Psoas muscle (tissue), 8 donors: ENCODE data around the gene UBL7. TPM values are rescaled to one million over a fixed set of nuclear protein-coding genes. Genes with fewer than 3 reads are reported as not detected.

ENCODE experiments used
- ATAC-seq, 4 donors: fragments of 200-7000 bp; cut with Tn5 transposase; one replicate each; pipeline ENCODE4 v1.9.1; 2020; ENCODE audit warnings: moderate library complexity in 3 of 4, mild to moderate bottlenecking in 2 of 4
- DNase-seq, 2 donors: peaks; one replicate each; pipeline ENCODE4 v3.0.0-alpha.2; 2020
- H3K27ac ChIP-seq: fragments of 200-600 bp; one replicate; pipeline ENCODE4 v1.8.0; 2022
- H3K27me3 ChIP-seq, 3 donors: fragments of 200-600 bp in 1 of 3; one replicate each; pipeline versions ENCODE4 v1.6.1 to v1.8.0; 2013 to 2022; ENCODE audit warnings: low read length in 2 of 3, mild to moderate bottlenecking in 2 of 3, moderate library complexity in 1 of 3; ENCODE audit not compliant: insufficient read depth in 3 of 3
- H3K36me3 ChIP-seq, 2 donors: fragments of 200-600 bp in 1 of 2; one replicate each; pipeline versions ENCODE4 v1.6.1 to v1.8.0; 2013 to 2022; ENCODE audit warnings: low read depth in 1 of 2, mild to moderate bottlenecking in 1 of 2, moderate library complexity in 1 of 2; ENCODE audit not compliant: insufficient read depth in 1 of 2
- H3K4me1 ChIP-seq: fragments of 200-600 bp; one replicate; pipeline ENCODE4 v1.8.0; 2022
- H3K4me3 ChIP-seq: fragments of 200-600 bp; one replicate; pipeline ENCODE4 v1.8.0; 2022; ENCODE audit warnings: mild to moderate bottlenecking
- H3K9me3 ChIP-seq: fragments of 200-600 bp; one replicate; pipeline ENCODE4 v1.8.0; 2022
- WGBS, 3 donors: extraction: QIAGEN DNeasy Blood & Tissue Kit; methylation state at CpG; one replicate each; pipeline versions ENCODE4 v1.1.6 to v1.1.7; 2013; 5-methylcytosine and 5-hydroxymethylcytosine counted together
- intact Hi-C, 2 donors: fragments of 100-400 bp; cut with DNase I; formaldehyde crosslinking; loops; one replicate each; pipeline versions ENCODE4 v1.11.0 to v1.14.2; 2022
- polyA plus RNA-seq, 3 donors: library from polyadenylated mRNA; stranded (reverse); fragments of 200-250 nt; gene quantifications; one replicate each; pipeline ENCODE4 v1.2.3, GENCODE V29; 2013
- total RNA-seq, 4 donors: library from RNA; stranded (reverse); fragmentation: NEBNext Ultra II Directional in 2 of 4; extraction: Animal tissue kit (Norgen Biotek cat#: 25700) in 2 of 4; gene quantifications; one replicate each; pipeline versions ENCODE4 v1.2.1 to v1.2.4, GENCODE V29; 2021 to 2023
- TF ChIP-seq, protein P1 (sequence below): fragments of 200-600 bp; IDR thresholded peaks from one replicate; pipeline ENCODE4 v1.8.0; 2022; ENCODE audit warnings: antibody characterized with exemption
- donor health status: healthy with polysubstance abuse.
- donor health status: DM: no; HTN: no; CAD: no; lungs with moderate emphysema.
- donor health status: Bipolar disorder and iron deficiency.
- donor health status: healthy.
- donor health status: DM: yes; HTN: yes; CAD: no.
- donor health status: DM: no; HTN: no; CAD: no.
- donor health status: DM: no; HTN: no; CAD: no.
- donor health status: DM: yes; HTN: yes; CAD: no.

Gene UBL7
- total and polyA plus RNA-seq, 7 donors: 45.5 to 91.7 (median 61.3) TPM

DNA sequence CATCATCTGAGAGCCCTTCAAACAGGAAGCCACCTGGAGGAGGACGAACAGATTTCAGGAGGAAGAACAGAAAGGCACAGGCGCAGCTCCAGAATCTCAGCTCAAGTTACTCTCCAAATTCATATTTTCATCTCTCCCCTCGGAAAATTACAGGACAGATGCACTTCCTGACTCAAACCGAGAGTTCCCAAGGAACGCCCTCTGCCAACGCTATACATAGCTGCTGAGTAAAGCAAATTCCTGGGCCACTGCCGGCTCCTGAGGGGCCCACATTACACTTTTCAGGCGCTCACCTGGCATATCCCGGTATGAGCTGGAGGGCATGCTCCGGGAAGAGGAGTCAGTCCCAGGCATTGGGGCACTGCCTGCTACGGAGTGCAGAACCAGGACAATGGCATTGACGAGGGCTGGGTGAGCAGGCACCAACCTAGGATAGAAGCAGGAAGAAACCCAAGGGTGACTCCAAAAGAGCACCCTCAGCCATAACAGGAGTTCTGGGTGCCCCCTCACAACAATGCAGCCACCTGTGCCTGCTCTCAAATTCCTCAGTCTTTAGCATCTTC, 11.2 kb downstream of the UBL7 start:
- no peak overlapping the region for H3K27ac ChIP-seq

DNA sequence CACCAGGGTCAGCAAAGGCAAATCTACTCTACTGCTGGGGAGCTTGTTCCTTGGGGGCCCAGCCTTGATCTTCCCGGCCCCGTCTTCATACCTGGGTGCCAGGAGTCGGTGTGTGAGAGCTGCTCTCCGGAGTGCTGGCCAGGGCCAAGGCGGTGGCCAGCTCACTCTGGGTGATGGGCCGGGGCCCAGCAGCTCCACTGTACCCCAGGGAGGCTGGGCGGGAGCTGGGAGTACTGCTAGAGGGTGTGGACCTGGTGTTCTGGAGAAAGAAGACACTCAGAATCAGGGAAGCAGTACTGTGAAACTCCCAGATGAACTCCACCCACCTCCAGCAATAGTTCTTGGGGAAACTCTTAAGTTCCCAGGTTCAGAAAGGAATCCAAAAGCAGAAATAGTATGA, 11.9 kb downstream of the UBL7 start:
- Histone ChIP-seq H3K36me3 (peaks cover 17 to 99% of the 10 kb centered on the region in 2 donors), H3K4me3 (no peak overlapping the region), H3K27me3 (no peaks in the 10 kb centered on the region), H3K4me1 (no peaks in the 10 kb centered on the region), H3K9me3 (no peaks in the 10 kb centered on the region), H3K27ac (no peak overlapping the region)
- TF ChIP-seq, protein P1, sequence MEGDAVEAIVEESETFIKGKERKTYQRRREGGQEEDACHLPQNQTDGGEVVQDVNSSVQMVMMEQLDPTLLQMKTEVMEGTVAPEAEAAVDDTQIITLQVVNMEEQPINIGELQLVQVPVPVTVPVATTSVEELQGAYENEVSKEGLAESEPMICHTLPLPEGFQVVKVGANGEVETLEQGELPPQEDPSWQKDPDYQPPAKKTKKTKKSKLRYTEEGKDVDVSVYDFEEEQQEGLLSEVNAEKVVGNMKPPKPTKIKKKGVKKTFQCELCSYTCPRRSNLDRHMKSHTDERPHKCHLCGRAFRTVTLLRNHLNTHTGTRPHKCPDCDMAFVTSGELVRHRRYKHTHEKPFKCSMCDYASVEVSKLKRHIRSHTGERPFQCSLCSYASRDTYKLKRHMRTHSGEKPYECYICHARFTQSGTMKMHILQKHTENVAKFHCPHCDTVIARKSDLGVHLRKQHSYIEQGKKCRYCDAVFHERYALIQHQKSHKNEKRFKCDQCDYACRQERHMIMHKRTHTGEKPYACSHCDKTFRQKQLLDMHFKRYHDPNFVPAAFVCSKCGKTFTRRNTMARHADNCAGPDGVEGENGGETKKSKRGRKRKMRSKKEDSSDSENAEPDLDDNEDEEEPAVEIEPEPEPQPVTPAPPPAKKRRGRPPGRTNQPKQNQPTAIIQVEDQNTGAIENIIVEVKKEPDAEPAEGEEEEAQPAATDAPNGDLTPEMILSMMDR: no peak
- intact Hi-C loops: no loop called here
- ATAC-seq (no peak), DNase-seq (no peak)
- WGBS, 3 donors: 94 to 97% (median 96%) methylated on average over 7 of the region's 7 CpGs

More for the DNA sequence above, 11.2 kb downstream of the UBL7 start:
- Histone ChIP-seq H3K4me3 (no peak overlapping the region), H3K4me1 (no peaks in the 10 kb centered on the region), H3K27me3 (no peaks in the 10 kb centered on the region), H3K36me3 (peaks cover 17 to 100% of the 10 kb centered on the region in 2 donors), H3K9me3 (no peaks in the 10 kb centered on the region)
- DNase-seq (no peak), ATAC-seq (no peak)
- TF ChIP-seq, protein P1: no peak
- 77 to 90% (median 83%) methylated on average over 12 of the region's 12 CpGs for WGBS, 3 donors
- intact Hi-C loops: no loop called here

DNA sequence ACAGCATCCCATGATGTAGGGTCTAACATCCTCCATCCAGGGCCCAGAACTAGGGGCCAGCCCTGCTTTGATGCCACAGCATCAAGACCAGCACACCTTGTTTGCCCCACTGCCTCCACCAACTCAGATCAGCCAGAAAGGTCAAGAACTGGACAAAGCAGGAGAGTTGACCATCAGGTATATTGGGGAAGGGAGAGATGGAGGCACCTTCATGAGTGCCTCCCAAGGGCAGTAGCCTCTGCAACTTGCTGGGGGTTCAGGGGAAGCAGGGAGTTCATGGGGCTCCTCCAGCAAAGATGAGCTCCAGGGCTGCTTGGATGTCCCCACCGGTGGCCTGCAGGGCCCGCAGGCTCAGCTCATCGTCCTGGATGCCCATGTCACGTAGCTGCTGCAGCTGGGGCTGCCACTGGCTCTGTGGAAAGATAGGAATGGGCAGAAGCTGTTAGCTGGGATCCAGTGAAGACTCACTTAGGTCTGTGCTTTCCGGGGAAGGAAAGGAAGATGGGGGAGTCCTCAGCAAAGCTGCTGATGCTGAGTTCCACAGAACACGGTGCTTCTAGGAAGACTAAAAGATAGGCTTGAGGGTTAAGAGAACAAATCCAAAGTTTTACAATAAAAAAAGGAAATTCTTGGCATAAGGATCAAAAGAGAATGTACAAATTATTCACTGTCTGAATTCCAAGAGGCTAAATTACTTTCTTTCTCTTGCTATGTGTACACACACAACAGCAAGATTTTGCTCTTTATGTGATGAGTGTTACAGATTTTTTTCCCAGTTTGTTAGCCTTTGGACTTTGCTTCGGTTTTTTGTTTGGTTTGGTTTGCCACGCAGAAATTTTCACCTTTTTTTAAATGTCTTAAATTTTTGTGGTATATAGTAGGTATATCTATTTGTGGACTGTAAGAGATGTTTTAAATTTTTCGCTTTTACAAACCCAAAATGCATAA, 14.9 kb downstream of the UBL7 start:
- DNase-seq: no peak
- no peak overlapping the region for H3K4me3 ChIP-seq
- no peak for ATAC-seq
- H3K36me3 ChIP-seq: peaks cover 14 to 69% of the 10 kb centered on the region in 2 donors
- WGBS, 3 donors: 91 to 94% (median 94%) methylated on average over 9 of the region's 9 CpGs
- no peaks in the 10 kb centered on the region for H3K27me3 ChIP-seq
- no peaks in the 10 kb centered on the region for H3K9me3 ChIP-seq
- H3K27ac ChIP-seq: no peak overlapping the region
- peaks cover 7% of the 10 kb centered on the region for H3K4me1 ChIP-seq
- TF ChIP-seq, protein P1: no peak
- intact Hi-C loops: no loop called here

DNA sequence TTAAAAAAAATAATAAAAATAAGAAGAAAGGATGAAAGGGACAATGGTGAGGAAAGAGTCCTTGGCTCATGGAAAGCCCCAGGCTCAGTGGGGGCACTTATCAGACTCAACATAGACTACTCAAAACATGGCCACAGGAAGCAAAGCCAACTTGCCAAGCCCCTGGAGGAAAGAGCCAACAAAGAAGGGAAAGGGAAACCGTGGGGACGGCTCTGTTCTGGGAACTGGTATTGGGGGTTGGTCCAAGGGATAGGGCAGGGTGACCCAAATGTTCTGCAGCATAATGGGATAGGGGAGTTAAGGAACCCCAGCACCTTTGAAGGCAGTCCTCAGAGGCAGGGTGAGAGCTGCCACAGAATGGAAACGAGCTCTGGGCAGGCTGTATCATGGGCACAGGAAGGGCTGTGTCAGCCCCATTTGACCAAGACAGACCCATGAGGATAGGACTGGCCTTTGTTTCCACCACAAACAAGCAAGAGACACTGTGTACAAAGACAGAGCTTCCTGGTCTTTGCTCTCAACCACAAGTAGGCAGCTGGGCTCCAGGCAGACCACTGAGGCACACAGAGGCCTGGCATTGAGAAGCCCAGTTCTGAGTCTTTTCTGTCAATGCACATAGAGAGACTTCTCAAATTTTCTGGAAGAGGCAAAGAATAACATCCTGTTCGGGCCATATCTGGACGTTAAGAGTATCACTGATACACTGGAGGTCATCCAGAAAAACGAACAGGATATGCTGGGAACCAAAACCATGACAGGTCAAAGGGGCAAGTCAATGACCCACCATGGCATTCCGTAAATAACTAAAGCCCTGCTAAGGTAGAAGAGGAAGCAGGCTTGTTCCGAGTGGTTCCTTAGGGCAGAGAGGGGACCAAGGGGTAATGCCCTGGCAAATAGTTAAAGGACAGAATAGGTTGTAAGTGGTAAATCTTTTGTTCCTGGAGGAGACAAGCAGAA, 16.6 kb downstream of the UBL7 start:
- ATAC-seq (no peak), DNase-seq (no peak)
- Histone ChIP-seq H3K9me3 (no peaks in the 10 kb centered on the region), H3K36me3 (peaks cover 8 to 52% of the 10 kb centered on the region in 2 donors), H3K4me1 (peaks cover 9% of the 10 kb centered on the region), H3K27ac (no peak overlapping the region), H3K4me3 (no peak overlapping the region), H3K27me3 (no peaks in the 10 kb centered on the region)
- intact Hi-C loops: loop anchor here in 1 of 2 donors (5.0 kb wide), 1 partner anchor 43 kb away; no protein-coding TSS in a partner anchor
- TF ChIP-seq, protein P1: no peak
- 44 to 57% (median 51%) methylated on average over 8 of the region's 8 CpGs for WGBS, 3 donors
